SU-DHL-6 (cell line): Measurements from ENCODE around the gene ZCWPW2.

ENCODE experiments used
- H2AFZ ChIP-seq: fragments of 200-600 bp; sonication (generic); 2 replicates; pipeline ENCODE4 v1.6.1; 2014; ENCODE audit warnings: low read depth, mild to moderate bottlenecking, moderate library complexity, mixed read lengths, antibody characterized with exemption, low read length; ENCODE audit not compliant: severe bottlenecking
- H3F3A ChIP-seq: fragments of 200-600 bp; shearing (Covaris generic); 2 replicates; pipeline ENCODE4 v1.6.0; 2016; ENCODE audit warnings: antibody characterized with exemption, mild to moderate bottlenecking; ENCODE audit not compliant: insufficient read depth
- H3K27ac ChIP-seq: fragments of 200-600 bp; sonication (generic); 2 replicates; pipeline ENCODE4 v1.5.1; 2016; ENCODE audit warnings: low read depth, mild to moderate bottlenecking, low read length, moderate library complexity, mixed read lengths
- H3K27me3 ChIP-seq: fragments of 200-600 bp; sonication (generic), shearing (Covaris generic); 2 replicates; pipeline ENCODE4 v1.6.0; 2014; ENCODE audit warnings: mild to moderate bottlenecking, low read length
- H3K36me3 ChIP-seq: fragments of 200-600 bp; sonication (generic); 2 replicates; pipeline ENCODE4 v1.6.1; 2014; ENCODE audit warnings: mild to moderate bottlenecking, low read length, mixed read lengths
- H3K4me2 ChIP-seq: fragments of 300-600, 200-600 bp; shearing (Covaris generic), sonication (generic); 2 replicates; pipeline ENCODE4 v1.6.0; 2014; ENCODE audit warnings: low read length, low read depth, mild to moderate bottlenecking; ENCODE audit not compliant: poor library complexity, severe bottlenecking
- H3K4me3 ChIP-seq: fragments of 200-600 bp; sonication (generic); 2 replicates; pipeline ENCODE4 v1.5.1; 2014; ENCODE audit warnings: antibody characterized with exemption, low read length, mild to moderate bottlenecking, mixed read lengths; ENCODE audit not compliant: insufficient read depth, poor library complexity, severe bottlenecking
- H3K79me2 ChIP-seq: fragments of 200-600 bp; sonication (generic); 2 replicates; pipeline ENCODE4 v1.6.1; 2014; ENCODE audit warnings: mild to moderate bottlenecking, low read length, moderate library complexity; ENCODE audit not compliant: insufficient read depth
- H3K9ac ChIP-seq: fragments of 200-600 bp; sonication (generic); 2 replicates; pipeline ENCODE4 v1.7.0; 2014; ENCODE audit warnings: mild to moderate bottlenecking, low read length
- H3K9me2 ChIP-seq: fragments of 200-600 bp; sonication (generic); replicated peaks from 2 replicates; pipeline ENCODE4 v1.6.1; 2014; ENCODE audit warnings: low read length; ENCODE audit not compliant: insufficient read depth
- H3K9me3 ChIP-seq: fragments of 200-600 bp; sonication (generic); 2 replicates; pipeline ENCODE4 v1.6.1; 2014; ENCODE audit warnings: low read length, mixed read lengths; ENCODE audit not compliant: insufficient read depth
- H4K20me1 ChIP-seq: fragments of 200-600 bp; sonication (generic); 2 replicates; pipeline ENCODE4 v1.6.1; 2014; ENCODE audit warnings: low read depth, mild to moderate bottlenecking, antibody characterized with exemption, low read length, moderate library complexity, mixed read lengths
- CTCF ChIP-seq: fragments of 200-600 bp; sonication (generic); IDR thresholded peaks from one replicate; pipeline ENCODE4 v1.5.1; 2017; ENCODE audit warnings: antibody characterized with exemption, mild to moderate bottlenecking, low read length, moderate library complexity; ENCODE audit not compliant: insufficient read depth, poor library complexity, severe bottlenecking
- EZH2phosphoT487 ChIP-seq: fragments of 200-600 bp; sonication (generic), shearing (Covaris generic); conservative IDR thresholded peaks from 2 replicates; pipeline ENCODE4 v1.6.1; 2018; ENCODE audit warnings: mild to moderate bottlenecking, antibody characterized with exemption, low read length, moderate library complexity, mixed read lengths

The ZCWPW2 gene

GRCh38 chr3:28388978-28389377, 40.5 kb downstream of the ZCWPW2 start:
- H3K79me2 ChIP-seq, result no peaks in the 10 kb centered on the region
- TF ChIP-seq EZH2phosphoT487, result no peak
- TF ChIP-seq CTCF, result no peak
- no peak overlapping the region for H3K9ac ChIP-seq
- H3K4me2 ChIP-seq, result no peak overlapping the region
- no peaks in the 10 kb centered on the region for H4K20me1 ChIP-seq
- H3K4me3 ChIP-seq, result no peak overlapping the region
- no peaks in the 10 kb centered on the region for H3K27me3 ChIP-seq
- H3K9me3 ChIP-seq, result 0 out of 2 replicates have a peak, but pooled peaks cover 8% of the 10 kb centered on the region
- no peaks in the 10 kb centered on the region for H3K9me2 ChIP-seq
- H3F3A ChIP-seq, result no peaks in the 10 kb centered on the region
- no peak overlapping the region for H2AFZ ChIP-seq
- H3K27ac ChIP-seq, result no peak overlapping the region
- H3K36me3 ChIP-seq, result no peaks in the 10 kb centered on the region

GRCh38 chr3:28399206-28399605, 50.7 kb downstream of the ZCWPW2 start:
- TF ChIP-seq EZH2phosphoT487 (no peak), CTCF (no peak)
- H3K9me3 ChIP-seq, result no peaks in the 10 kb centered on the region
- H3K79me2 ChIP-seq, result no peaks in the 10 kb centered on the region

GRCh38 chr3:28406241-28406640, 57.7 kb downstream of the ZCWPW2 start:
- no peaks in the 10 kb centered on the region for H3K27me3 ChIP-seq
- no peak for TF ChIP-seq EZH2phosphoT487
- no peak for TF ChIP-seq CTCF
- no peak overlapping the region for H2AFZ ChIP-seq
- H3K4me2 ChIP-seq, result no peak overlapping the region
- no peak overlapping the region for H3K4me3 ChIP-seq
- H3K27ac ChIP-seq, result no peak overlapping the region
- no peak overlapping the region for H3K9ac ChIP-seq
- H3K9me2 ChIP-seq, result no peaks in the 10 kb centered on the region
- no peaks in the 10 kb centered on the region for H3K79me2 ChIP-seq
- H3K36me3 ChIP-seq, result no peaks in the 10 kb centered on the region
- no peaks in the 10 kb centered on the region for H4K20me1 ChIP-seq
- H3K9me3 ChIP-seq, result no peaks in the 10 kb centered on the region
- no peaks in the 10 kb centered on the region for H3F3A ChIP-seq

More at GRCh38 chr3:28399206-28399605, 50.7 kb downstream of the ZCWPW2 start:
- Histone ChIP-seq H3K4me2 (no peak overlapping the region), H3K36me3 (no peaks in the 10 kb centered on the region), H2AFZ (no peak overlapping the region), H3K27ac (no peak overlapping the region), H3F3A (no peaks in the 10 kb centered on the region), H3K4me3 (no peak overlapping the region), H3K9me2 (no peaks in the 10 kb centered on the region), H4K20me1 (no peaks in the 10 kb centered on the region), H3K9ac (no peak overlapping the region), H3K27me3 (no peaks in the 10 kb centered on the region)
